Esophagus mucosa (tissue), 1 donor: Measurements from ENCODE around the gene DYRK1B. TPM values are rescaled to one million over a fixed set of nuclear protein-coding genes. Genes with fewer than 3 reads are reported as not detected.

Experiments used
- ATAC-seq: fragments of 200-7000 bp; cut with Tn5 transposase; one replicate; pipeline ENCODE4 v1.9.1; 2020
- total RNA-seq: library from RNA; stranded (reverse); gene quantifications from one replicate; pipeline ENCODE4 v1.2.4, GENCODE V29; 2023
- donor health status: DM: yes; HTN: yes; CAD: no.

Gene DYRK1B
- total RNA-seq, 1 donor from 2014 or later: 10.1 TPM

- no peak for ATAC-seq
These were observed 18.9 kb upstream of the DYRK1B start for GRCh38 chr19:39852882-39853281.

DNA sequence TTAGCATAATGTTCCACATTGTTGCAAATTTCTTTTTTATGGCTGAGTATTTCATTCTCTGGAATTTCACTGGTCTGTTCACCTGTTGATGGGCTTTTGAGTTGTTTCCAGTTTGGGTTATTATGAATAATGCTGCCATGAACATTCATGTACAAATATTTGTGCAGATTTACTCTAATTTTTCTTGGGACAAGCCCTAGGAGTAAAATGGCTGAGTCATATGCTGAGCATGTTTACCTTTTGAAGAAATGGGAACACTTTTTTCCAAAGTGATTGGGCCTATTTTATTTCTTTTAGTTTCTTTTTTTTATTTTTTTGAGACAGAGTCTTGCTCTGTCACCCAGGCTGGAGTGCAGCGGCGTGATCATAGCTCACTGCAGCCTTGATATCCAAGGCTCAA, 16.9 kb upstream of the DYRK1B start:
- ATAC-seq: no peak

- no peak for ATAC-seq
These were observed 14.4 kb upstream of the DYRK1B start for GRCh38 chr19:39848392-39848791.

DNA sequence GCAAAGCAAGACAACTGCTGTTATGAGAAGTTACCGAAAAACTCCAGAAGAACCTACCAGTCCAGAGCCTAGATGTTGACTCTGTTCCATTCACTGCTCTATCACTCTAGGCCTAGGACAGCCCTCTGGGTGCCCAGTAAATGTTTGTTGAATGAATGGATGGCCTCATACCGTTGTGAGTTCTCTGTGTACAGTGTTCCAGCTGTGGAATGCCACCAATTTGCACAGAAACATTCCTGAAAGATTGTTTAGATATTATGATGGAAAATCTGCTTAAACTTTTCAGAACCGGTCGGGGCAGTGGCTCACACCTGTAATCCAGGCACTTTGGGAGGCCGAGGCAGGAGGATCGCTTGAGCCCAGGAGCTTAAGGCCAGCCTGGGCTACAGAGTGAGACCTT, 13.6 kb upstream of the DYRK1B start:
- ATAC-seq: no peak

- ATAC-seq: no peak
These were observed 12.9 kb upstream of the DYRK1B start for GRCh38 chr19:39846678-39847486.

DNA sequence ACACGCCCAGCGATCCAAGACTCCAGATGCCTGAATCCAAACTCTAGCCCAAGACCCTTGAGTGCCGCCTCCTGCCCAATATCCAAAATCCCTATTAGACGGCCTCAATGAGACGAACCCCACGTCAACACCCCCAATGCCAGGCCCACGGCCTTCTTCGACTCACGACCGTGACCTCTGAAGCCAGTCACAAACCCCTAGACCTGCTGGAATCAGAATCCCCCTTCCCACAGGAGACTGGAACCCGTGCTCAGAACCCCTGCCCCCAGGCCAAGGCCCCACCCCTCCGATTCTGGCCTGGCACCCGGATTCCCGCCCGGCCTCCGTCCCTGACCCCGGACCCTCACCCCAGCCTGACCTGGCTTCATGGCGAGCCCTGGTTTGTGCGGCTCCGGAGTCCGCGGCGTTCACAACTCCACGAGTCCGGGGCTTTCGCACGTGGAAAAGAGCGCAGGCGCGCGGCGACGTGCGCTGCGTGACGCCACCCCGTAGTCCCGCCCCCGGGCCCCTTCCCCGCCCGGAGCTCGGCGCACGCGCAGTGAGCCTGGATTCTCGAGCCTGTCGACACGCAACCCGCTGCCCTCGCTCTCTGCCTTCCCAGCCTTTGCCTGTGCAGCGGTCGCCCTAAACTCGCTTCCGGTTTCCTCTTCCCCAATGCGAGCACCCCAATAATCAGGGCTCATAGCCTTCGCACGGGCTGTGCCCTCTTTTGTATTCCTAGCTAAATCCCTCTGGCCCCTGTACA, 12.1 kb upstream of the DYRK1B start, which contains the start of gene FBL:
FBL (minus strand) TSS at position 447 of the 745 bp plus-strand sequence; CDS start at position 368, 79 bp downstream.
- peak; percentile 94 for ATAC-seq

GRCh38 chr19:39845584-39845932, 11.6 kb upstream of the DYRK1B start:
- ATAC-seq: peak; percentile 27

DNA sequence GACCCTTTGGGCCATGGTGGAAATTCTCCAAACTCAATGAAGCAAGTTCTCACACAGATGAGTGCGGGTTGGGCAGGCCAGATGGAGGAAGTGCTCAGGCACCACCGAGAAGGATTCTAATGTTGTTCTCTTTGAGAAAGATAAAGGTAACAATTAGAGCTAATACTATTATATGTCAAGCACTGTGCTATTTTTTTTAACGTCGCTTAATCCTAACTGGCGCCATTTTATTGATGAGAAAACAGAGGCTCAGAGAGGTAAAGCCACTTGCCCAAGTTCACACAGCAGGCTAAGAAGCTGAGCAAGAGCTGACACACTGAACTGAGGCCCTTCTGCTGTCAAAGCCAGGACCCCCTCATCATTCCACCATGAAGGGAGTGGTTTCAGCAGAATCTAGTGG, 11.2 kb upstream of the DYRK1B start:
- ATAC-seq: no peak

DNA sequence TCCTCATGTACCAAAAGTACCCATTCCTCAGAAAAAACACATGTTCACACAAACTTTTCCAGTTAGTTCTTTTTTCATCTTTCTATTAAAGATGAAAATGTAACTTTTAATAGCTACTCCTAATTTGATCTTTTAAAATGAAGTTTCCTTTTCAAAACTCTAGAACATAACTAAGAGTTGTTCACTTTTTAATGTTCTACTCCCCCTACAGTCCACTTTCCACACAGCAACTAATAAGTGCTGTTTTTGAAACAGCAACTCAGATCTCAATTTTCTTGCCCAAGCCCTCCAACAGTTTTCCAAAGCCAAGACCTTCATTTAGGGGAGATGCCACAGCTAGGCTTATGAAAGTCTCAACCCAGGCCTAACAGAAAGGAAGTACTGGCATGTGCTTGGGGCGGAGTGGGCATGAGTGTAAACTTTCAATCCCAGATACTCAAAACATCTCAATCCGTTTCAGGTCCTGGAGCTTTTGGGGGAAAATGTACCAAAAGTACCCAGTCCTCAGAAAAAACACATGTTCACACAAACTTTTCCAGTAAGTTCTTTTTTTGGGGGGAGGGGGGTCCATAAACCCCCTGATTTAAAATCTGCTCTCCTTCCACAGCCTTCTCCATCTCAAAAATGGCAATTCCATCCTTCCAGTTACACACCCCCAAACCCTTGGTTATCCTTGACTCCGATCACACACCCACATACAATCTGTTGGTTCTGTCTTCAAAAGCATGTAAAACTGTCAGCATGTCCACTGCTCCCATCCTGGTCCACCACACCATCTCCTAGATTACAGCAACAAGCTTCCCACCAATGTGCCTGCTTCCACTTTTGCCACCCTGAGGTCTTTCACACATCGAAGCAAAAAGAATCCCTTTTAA, 10.2 kb upstream of the DYRK1B start:
- no peak for ATAC-seq

DNA sequence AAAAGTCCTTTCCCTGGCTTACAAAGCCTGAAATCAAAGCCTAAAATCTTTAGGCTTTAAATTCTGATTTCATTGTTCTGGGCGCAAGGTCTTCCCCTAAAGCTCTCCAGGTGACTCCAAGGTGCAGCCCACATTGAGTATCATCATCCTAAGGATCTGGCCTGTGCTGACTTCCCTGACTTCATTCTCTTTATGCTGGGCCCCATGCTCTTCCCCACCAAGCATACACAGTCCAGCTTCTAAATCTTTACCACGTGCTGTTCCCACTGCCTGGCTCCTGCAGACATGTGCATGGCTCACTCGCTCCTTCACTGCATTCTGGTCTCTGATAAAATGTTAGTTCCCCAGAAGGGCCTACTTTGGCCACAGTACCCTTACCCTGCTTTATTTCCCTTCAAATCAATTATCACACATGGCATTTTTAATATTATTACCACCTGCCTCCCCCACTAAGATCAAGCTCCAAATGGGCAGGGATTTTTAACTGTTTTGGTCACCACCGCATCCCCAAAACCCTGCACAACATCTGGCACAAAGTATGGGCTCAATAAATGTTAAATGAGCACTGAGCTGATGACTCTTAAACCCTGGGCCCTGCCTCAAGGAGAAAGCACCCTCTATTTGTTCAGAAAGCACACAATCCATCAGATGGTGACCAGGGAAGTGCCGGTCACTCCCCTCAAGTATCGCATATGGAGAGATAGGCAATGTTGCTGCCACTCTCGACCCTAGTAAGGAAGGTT, 8.9 kb upstream of the DYRK1B start:
- no peak for ATAC-seq

DNA sequence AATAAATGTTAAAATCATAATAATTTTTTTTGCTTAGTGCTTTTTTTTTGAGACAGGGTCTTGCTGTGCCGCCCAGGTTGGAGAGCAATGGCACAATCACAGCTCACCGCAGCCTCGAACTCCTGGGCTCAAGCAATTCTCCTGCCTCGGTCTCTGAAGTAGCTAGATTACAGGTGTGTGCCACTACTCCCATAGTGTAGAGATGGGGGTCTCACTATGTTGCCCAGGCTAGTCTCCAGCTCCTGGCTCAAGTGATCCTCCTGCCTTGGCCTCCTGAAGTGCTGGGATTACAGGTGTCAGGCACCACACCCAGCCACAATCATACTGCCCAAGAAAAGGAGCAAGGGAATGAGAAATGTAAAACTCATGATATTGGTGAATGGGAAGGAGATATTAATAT, 7.1 kb upstream of the DYRK1B start:
- ATAC-seq: no peak

DNA sequence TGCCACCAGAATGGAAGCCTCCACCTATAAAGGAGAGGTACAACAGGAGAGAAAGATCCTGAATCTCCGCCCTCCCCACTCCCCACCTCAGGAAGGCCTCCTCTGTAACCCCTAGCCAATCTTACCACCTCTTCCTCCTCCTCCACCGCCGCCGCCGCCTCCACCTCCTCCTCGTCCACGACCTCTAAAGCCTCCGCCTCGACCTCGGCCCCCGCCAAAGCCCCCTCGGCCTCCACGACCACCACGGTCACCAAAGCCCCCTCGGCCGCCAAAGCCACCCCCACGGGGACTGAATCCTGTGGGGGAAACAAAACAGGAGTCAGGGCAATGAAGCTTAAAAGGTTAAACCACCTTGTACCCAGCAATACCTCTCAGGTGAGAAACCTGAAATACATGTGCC, 6.5 kb upstream of the DYRK1B start:
- ATAC-seq: no peak

GRCh38 chr19:39839678-39840327, 5.8 kb upstream of the DYRK1B start:
- ATAC-seq: no peak

DNA sequence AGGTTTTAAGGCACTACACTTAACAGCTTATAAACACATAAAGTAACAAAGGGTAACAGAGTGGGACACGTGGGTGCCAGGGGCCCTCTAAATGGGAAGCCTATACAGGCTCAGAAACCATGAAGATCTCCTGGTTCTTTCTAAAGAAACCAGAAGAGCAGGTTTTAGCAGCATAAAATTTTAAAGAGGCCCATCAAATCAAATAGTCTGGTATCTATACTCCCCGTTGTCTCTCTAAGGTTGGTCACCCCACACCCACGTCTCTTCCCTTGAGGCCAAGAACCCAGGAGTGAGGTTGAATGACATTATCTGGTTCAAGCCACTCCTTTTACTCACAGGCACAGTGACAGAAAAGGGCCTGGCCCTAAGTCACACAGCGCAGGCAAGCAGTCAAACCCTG, 4.6 kb upstream of the DYRK1B start:
- peak; percentile 8 for ATAC-seq

DNA sequence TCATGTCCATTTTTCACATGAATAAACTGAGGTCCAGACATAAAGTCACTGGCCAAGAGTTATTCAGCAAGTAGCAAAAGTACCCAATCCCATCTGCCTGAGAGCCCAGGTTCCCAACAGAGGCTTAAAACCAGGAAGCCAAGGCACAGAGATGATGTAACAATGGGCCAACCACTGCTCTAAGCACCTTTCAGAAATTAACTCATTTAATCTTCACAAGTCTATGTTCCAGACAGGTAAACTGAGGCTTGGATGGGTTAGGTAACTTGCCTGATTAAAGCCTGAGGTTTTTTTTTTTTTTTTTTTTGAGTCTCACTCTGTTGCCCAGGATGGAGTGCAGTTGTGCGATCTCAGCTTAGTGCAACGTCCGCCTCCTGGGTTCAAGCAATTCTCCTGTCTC, 4.0 kb upstream of the DYRK1B start:
- no peak for ATAC-seq

DNA sequence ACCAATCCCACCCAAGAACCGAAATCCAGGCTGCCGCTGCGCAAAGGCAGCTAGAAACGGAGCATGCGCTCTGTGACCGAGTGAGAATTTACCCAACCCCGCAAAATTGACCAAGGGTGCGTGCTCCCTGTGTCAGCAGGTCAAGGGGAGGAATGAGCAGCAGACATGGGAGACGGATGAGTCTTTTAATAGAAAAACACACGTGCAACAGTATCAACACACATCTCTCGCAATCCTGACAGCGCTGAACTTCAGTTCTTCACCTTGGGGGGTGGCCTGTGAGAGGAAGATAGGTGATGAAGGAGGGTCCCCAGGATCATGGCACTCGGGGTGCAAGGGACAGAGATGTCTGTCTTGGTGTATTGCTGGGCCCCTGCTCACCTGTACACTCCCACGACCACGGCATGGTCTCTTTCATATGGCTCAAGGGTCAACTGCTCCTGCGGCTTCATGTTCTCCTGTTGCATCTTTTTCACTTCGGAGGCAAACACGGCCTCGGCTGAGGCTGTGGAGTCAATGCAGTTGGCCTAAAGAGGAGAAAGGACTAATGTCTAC, 402 bp upstream of the DYRK1B start:
- ATAC-seq: no peak

DNA sequence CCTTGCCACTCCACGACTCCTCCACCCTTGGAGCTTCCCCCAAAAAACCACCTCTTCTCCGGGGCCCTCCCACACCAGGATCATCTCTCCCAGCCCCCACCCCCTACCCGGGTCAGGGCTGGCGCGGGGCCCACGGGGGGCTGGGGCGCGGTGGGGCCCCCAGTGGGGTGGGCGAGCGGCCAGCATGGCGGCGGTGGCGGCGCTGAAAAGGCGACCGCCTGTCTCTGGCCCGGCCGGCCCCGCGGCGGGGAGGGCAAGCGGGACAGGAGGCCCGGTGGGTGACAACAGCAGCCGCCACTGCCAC, 850 bp downstream of the DYRK1B start:
- ATAC-seq: no peak

- no peak for ATAC-seq
These were observed 1.4 kb downstream of the DYRK1B start for GRCh38 chr19:39832341-39833083.

GRCh38 chr19:39831679-39832078, 2.3 kb downstream of the DYRK1B start:
- ATAC-seq: no peak

- ATAC-seq: no peak
These were observed 3.1 kb downstream of the DYRK1B start for GRCh38 chr19:39830847-39831246.

DNA sequence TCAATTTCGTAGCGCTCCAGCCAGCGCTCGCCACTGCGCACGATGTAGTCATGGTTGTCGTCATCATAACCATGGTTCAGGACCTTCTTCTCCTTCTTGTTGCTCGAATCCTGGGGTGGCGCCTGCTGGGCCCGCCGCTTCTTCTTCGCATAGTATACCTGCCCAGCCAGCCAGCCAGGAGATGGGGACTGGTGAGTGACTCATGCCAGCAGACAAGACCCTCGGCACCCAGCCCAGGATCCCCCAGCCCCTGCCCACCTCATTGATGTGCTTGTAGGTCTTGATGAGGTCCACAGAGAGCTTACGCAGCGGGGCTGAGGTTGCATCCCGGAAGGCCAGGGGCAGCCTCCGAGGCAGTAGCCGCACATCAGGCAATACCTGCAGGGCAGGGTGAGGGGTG, 3.6 kb downstream of the DYRK1B start:
- ATAC-seq: no peak
